ENCODE results near the gene SNAI3. TPM values are rescaled to one million over a fixed set of nuclear protein-coding genes. Genes with fewer than 3 reads are reported as not detected.

Gene SNAI3
- total and polyA plus RNA-seq, 2 of the 4 experiments (the other 2 are of a cell fraction), result 0.21 TPM; not detected in 1

DNA sequence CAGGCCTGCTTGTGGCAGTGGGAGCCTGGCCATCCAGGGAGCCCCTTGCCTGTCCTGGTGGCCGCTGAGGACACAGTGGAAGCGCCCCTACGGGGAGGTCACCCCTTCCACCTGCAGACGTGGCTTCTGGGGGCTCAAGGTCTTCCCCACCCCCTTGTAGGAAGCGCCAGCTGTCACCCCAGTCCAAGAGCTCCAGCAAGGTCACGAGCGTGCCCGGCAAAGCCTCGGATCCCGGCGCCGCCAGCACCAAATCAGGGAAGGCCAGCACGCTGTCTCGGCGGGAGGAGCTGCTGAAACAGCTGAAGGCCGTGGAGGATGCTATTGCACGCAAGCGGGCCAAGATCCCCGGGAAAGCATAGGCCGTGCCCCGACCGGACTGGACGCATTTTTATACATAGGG lies 55.4 kb downstream of the SNAI3 start:
- Histone ChIP-seq H2AK9ac (replicated peaks; ENCODE audit: low read depth, low read length, poor library complexity) (no peak overlapping the region), H3K27me3 (ENCODE audit: control insufficient read depth, insufficient read depth, low read length) (no peaks in the 10 kb centered on the region), H3K9me1 (ENCODE audit: insufficient read depth, low read length) (no peaks in the 10 kb centered on the region), H3K27ac (ENCODE audit: insufficient read depth, low read length) (no peak overlapping the region), H3K4ac (ENCODE audit: low read depth, low read length) (no peak overlapping the region), H2BK5ac (ENCODE audit: low read depth, low read length, poor library complexity, severe bottlenecking) (no peak overlapping the region), H4K91ac (ENCODE audit: insufficient read depth, low read depth, low read length) (no peak overlapping the region), H4K20me1 (ENCODE audit: insufficient read depth, low read length) (no peaks in the 10 kb centered on the region; the same call in 1 of the 2 replicates), H3K4me2 (ENCODE audit: low read depth, low read length) (no peak overlapping the region), H3K23ac (ENCODE audit: low read depth, low read length) (no peak overlapping the region), H3K36me3 (ENCODE audit: control insufficient read depth, insufficient read depth, low read length) (peaks cover 56% of the 10 kb centered on the region), H2AK5ac (ENCODE audit: low read depth, low read length) (no peak overlapping the region), H3K56ac (ENCODE audit: extremely low read depth, insufficient read depth, low read length) (no peak overlapping the region), H3K4me1 (ENCODE audit: control insufficient read depth, insufficient read depth, low read length) (peaks cover 8% of the 10 kb centered on the region), H4K5ac (ENCODE audit: low read depth, low read length) (no peak overlapping the region), H3K4me3 (ENCODE audit: insufficient read depth, low read depth, low read length) (no peak overlapping the region), H2BK20ac (ENCODE audit: low read depth, low read length) (no peak overlapping the region), H2BK120ac (ENCODE audit: low read depth, low read length) (no peak overlapping the region), H3K9me3 (ENCODE audit: control insufficient read depth, insufficient read depth, low read length) (no peaks in the 10 kb centered on the region), H3K14ac (replicated peaks; ENCODE audit: low read depth, low read length) (no peak overlapping the region), H2AFZ (replicated peaks; ENCODE audit: low read length, poor library complexity) (no peak overlapping the region), H3K79me1 (ENCODE audit: low read depth in 1 of 2, low read length in 2 of 2) (peaks cover 0 to 7% of the 10 kb centered on the region in 2 experiments; a peak in 2 of 4 replicates), H4K8ac (ENCODE audit: low read depth in 2 of 2, low read length in 2 of 2) (no peak overlapping the region), H3K18ac (ENCODE audit: low read depth, low read length) (no peak overlapping the region), H2BK15ac (ENCODE audit: low read depth, low read length) (no peak overlapping the region), H3K9ac (ENCODE audit: low read depth, low read length) (no peak overlapping the region)
- dilution Hi-C loops (cut with HindIII; ENCODE audit: low sequenced_read_pairs, unreplicated experiment) (no loop called here), intact Hi-C loops (cut with micrococcal nuclease) (no loop called here), in situ Hi-C loops (cut with MboI; ENCODE audit: low sequenced_read_pairs) (no loop called here)
- ChIA-PET POLR2A (ENCODE audit: unreplicated experiment) (no interaction called here), CTCF (no interaction called here)
- DNase-seq (no peak), ATAC-seq (ENCODE audit: low read depth) (no peak)
- no TSS peak for BruUV-seq (replicated peaks)
- WGBS, 2 experiments (ENCODE audit: extremely low coverage in 2 of 2, insufficient read length in 1 of 2), result 98% methylated on average over 12 of the region's 23 CpGs; no CpG with 5 or more reads in 1 of the 2 experiments
- TF ChIP-seq SMC3 (IDR thresholded peaks at IDR 0.05; ENCODE audit: low read depth, low read length), result no peak
- TF ChIP-seq FOS (IDR thresholded peaks at IDR 0.05; ENCODE audit: low read depth, low read length), result no peak
- TF ChIP-seq CHD1 (IDR thresholded peaks at IDR 0.05; ENCODE audit: low read depth, low read length), result no peak
- no peak for TF ChIP-seq CTCF (conservative IDR thresholded peaks at IDR 0.05; ENCODE audit: low read depth, low read length)
- no peak for TF ChIP-seq BHLHE40 (IDR thresholded peaks at IDR 0.05; ENCODE audit: low read depth, low read length)
- TF ChIP-seq RCOR1 (IDR thresholded peaks at IDR 0.05; ENCODE audit: insufficient replicate concordance, low read length), result no peak
- no peak for TF ChIP-seq CEBPB (IDR thresholded peaks at IDR 0.05; ENCODE audit: low read depth, low read length)
- no peak for TF ChIP-seq ELK1 (IDR thresholded peaks at IDR 0.05; ENCODE audit: borderline replicate concordance, low read depth, low read length)
- TF ChIP-seq RAD21 (IDR thresholded peaks at IDR 0.05; ENCODE audit: low read length), result no peak
- TF ChIP-seq USF2 (IDR thresholded peaks at IDR 0.05; ENCODE audit: low read depth, low read length), result no peak
- no peak for TF ChIP-seq NFE2L2 (IDR thresholded peaks at IDR 0.05; ENCODE audit: low read depth, low read length)

Measured in IMR-90 (cell line).